Astrocyte of the spinal cord (primary cell): ENCODE measurements around the gene LINGO4.

Experiments used
- DNase-seq: peaks from one replicate; pipeline ENCODE4 v3.0.0; 2011; ENCODE audit warnings: low read depth, low spot score
- H3K4me3 ChIP-seq: 2 replicates; pipeline ENCODE4 v1.5.1; 2011; ENCODE audit warnings: low read depth, mild to moderate bottlenecking, low read length, moderate library complexity
- CTCF ChIP-seq: IDR thresholded peaks from 2 replicates; pipeline ENCODE4 v1.5.1; 2012; ENCODE audit warnings: low read depth, mild to moderate bottlenecking, low read length, inconsistent platforms
- in situ Hi-C: cut with HindIII; loops from 2 replicates; pipeline ENCODE4 v1.10.0; 2017; ENCODE audit warnings: low sequenced_read_pairs

LINGO4 gene

GRCh38 chr1:151803164-151803563 lies 2.1 kb downstream of the LINGO4 start:
- H3K4me3 ChIP-seq, result no peak overlapping the region
- in situ Hi-C loops, result no loop called here
- no peak for TF ChIP-seq CTCF
- no peak for DNase-seq

GRCh38 chr1:151802372-151802771 lies 2.8 kb downstream of the LINGO4 start:
- no peak for DNase-seq
- H3K4me3 ChIP-seq, result no peak overlapping the region
- in situ Hi-C loops, result no loop called here
- no peak for TF ChIP-seq CTCF

- in situ Hi-C loops, result no loop called here
- no peak for TF ChIP-seq CTCF
- no peak for DNase-seq
- no peak overlapping the region for H3K4me3 ChIP-seq
These were observed 3.4 kb downstream of the LINGO4 start for GRCh38 chr1:151801846-151802245.

- TF ChIP-seq CTCF, result no peak
- in situ Hi-C loops, result no loop called here
- no peak for DNase-seq
- no peak overlapping the region for H3K4me3 ChIP-seq
These were observed 3.9 kb downstream of the LINGO4 start for GRCh38 chr1:151801310-151801820.

GRCh38 chr1:151800830-151801229 lies 4.4 kb downstream of the LINGO4 start:
- in situ Hi-C loops, result no loop called here
- TF ChIP-seq CTCF, result no peak
- no peak for DNase-seq
- no peak overlapping the region for H3K4me3 ChIP-seq

- no peak for TF ChIP-seq CTCF
- in situ Hi-C loops, result no loop called here
- no peak overlapping the region for H3K4me3 ChIP-seq
- no peak for DNase-seq
These were observed 5.8 kb downstream of the LINGO4 start for GRCh38 chr1:151799179-151800022.
